DMS153 treated with DMSO at 0.1 percent for 48 hours (cell line): ENCODE results near the gene SEC11A.

Experiments used
- DNase-seq: peaks from one replicate; lab custom pipeline; 2025; ENCODE audit not compliant: unreplicated experiment; lab: John Stamatoyannopoulos, UW

SEC11A gene

DNA sequence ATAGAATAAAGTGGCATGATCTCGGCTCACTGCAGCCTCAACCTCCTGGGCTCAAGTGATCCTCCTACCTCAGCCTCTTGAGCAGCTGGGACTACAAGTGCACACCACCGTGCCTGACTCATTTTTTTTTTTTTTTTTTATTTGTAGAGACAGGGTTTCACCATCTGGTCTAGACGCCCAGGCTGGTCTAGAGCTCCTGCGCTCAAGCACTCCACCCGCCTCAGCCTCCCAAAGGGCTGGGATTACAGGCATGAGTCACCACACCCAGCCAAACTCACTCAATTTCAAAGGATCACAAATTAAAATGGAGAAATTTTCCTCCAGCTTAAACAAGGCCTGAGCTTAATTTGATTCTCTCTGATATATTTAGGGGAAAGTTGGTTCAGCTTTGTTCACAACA is 30.6 kb downstream of the SEC11A start:
- DNase-seq, result no peak

DNA sequence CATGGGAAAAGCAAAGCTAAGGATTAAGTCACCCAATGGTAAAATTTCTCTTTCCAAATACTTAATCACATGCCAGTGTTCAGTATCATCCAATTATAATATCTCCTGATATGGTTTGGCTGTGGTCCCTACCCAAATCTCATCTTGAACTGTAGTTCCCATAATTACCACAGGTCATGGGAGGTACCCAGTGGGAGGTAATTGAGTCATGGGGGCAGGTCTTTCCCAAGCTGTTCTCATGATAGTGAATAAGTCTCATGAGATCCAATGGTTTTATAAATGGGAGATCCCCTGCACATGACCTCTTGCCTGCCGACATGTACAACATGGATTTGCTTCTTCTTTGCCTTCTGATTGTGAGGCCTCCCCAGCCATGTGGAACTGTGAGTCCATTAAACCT is 31.8 kb downstream of the SEC11A start:
- DNase-seq, result no peak

DNA sequence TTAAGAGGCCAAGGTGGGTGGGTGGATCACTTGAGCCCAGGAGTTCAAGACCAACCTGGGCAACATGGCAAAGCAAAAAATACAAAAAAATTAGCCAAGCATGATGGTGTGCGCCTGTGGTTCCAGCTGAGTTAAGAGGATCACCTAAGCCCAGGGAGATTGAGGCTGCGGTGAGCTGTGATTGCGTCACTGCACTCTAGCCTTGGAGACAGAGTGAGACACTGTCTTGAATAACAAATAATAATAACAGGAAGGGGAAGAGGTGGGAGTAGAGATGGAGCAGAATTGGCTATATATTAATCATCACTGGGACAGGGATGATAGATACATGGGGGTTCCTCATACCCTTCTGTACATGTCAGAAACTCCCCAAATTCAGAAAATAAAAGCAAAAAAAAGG is 34.1 kb downstream of the SEC11A start:
- no peak for DNase-seq

DNA sequence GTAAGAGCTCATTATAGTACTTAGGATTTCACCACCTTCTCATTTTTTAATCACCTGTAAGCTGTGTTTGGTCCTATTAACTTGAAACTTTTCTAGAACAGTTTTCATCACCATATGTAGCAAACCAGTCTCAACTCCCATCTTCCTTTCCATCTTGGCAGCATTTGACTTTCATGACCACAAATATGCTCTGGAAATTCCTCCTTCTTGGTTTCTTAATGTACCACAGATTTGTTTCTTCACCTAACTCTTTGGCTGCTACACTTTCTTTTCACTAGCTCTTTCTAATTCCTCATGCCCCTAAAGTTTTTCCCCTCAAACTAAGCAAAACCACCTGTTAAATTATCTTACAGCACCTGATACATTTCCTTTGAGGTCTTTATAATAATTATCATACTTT is 44.7 kb downstream of the SEC11A start:
- DNase-seq, result no peak

DNA sequence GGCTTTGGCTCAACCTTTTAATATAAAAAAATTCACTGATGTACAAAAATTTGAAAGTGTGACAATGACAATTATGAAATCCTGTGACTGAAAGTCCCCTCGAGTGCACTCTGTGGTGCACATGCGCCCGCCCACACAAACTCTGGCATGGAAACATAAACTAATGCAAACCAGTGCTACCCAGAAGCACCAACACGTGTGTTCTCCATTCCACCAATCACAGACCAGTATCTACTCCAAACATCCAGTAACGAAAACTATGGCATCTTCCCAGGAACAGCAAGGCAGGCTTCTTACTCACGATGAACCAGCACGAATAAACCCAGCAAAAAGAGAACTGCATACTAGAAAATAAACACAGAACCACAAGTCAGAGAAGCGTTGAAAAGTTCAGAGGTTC is 46.2 kb downstream of the SEC11A start:
- DNase-seq, result no peak

DNA sequence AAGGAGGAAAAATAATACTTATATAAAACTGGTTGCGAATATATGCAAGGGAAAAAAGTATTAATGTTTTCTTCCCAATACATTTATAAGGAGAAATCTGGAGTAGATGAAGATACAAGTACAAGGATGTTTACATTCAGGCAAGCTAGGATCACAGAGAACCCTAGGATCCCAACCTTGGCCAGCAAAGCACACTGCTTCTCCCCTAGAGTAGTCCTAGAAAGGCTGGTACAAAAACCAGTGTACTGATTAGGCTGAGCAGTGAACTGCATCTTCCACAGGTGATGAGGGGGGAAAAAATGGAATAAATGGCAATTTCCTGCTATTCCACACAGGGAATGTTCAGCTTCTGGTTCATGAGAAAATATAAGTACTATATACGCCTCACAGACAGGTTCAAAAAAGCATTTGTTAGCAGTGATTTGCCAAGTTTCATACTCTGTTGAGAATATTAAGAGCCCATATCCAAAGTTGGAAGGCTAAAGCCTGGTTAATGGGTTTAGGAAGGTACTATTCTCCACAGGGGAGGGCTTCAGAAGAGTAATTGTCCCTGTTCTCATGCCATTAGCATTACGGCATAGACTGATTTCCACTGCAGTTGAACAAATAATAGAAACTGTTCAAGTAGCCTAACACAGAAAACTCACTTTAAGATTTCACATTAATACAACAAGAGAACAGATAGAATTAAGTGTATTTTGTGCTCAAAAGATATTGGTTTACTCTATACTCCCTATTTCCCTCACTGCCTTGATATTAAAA is 47.5 kb downstream of the SEC11A start:
- DNase-seq, result no peak

DNA sequence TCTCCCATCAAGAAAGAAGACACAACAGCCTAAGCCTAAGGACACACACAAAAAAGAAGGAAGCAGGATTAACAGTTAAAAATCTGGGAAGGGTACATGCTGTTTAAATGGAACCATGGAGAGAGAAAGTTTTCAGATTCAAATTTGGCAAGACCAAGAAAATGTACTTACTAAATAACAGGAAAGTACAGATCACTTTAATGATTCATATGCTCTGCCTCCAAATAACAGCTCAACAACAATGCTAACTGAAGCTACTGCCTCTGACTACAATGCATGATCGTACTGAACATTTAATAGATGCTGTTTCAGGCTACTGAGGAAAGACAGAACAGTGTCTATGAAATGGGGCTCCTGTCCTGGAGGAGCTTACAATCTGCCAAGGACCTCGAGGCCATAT is 49.6 kb downstream of the SEC11A start:
- no peak for DNase-seq

DNA sequence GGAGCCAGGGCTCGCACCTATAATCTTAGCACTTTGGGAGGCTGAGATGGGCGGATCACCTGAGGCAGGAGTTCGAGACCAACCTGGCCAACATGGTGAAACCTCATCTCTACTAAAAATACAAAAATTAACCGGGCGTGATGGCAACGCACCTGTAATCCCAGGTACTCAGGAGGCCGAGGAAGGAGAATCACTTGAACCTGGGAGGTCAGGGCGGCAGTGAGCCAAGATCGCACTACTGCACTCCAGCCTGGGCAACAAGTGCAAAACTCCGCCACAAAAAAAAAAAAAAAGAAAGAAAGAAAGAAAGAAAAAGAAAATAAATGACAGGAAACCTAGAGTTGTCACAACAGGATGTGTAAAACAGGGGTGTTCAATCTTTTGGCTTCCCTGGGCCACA is 54.9 kb downstream of the SEC11A start:
- DNase-seq, result no peak

DNA sequence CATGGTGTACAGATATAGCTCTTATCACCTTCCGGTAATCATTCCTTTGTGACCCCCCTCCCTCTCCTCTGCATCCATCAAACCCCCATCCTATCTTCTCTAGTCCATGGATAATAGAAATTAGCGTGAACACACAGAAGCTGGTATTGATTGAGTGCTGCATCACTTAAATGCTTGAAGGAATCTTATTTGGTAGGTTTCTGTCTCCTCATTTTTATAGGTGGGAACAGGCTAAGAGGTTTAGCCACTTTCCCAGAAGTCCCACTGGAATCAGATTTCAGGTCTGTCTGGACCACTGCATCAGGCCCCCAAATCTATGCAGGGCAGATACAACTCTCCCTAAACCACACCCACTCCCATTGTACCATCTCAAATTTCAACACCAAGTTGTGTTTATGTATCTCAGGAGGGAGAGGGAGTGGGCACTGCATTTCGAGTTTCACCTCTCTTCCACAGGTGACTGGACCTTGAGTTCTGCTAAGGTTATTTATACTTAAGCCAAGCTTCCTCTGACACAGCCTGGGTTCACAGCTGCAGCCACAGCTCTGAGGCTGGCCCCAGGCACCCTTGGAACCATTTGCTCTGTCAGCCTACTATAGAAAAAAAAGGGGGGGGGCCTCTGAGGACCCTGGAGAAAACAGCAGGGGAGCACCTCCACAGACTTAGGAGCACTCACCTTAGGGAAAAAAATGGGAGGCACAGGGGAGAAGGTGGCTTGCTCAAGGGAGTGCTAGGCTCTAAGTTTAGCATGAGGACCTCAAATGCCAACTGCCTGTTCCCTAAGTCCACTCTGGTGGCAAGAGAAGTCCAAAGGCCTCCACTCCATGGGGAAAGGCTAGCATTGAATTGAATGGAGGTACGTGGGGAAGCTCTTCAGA is 55.8 kb downstream of the SEC11A start:
- no peak for DNase-seq

DNA sequence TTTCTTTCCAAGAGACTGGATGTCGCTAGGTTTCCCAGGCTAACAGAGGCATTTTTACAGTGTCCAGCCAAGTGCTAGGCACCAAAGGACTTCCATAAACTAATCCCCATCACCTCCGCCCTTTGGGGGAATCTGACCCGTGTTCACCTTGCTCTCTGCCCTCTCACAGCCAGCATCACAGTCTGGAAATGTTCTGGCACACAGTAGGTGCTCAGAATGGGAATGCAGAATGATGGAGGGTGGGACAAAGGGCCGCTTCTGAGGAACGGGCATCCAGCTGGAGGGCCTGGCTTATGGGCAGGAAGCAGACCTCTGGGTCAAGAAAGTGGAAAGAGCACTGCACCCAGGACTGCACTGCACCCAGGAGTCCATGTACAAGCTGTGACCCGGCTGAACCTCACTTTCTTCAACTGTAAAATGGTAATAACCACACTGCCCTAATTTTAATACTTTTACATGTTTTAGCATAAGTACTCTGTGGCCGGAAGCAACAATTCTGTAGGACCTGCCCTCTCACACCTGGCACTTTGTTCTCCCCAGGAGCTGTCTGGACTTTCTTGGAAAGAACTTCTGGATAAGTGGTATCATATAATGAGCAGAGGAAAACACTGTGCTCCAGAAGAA is 57.0 kb downstream of the SEC11A start:
- DNase-seq, result no peak

DNA sequence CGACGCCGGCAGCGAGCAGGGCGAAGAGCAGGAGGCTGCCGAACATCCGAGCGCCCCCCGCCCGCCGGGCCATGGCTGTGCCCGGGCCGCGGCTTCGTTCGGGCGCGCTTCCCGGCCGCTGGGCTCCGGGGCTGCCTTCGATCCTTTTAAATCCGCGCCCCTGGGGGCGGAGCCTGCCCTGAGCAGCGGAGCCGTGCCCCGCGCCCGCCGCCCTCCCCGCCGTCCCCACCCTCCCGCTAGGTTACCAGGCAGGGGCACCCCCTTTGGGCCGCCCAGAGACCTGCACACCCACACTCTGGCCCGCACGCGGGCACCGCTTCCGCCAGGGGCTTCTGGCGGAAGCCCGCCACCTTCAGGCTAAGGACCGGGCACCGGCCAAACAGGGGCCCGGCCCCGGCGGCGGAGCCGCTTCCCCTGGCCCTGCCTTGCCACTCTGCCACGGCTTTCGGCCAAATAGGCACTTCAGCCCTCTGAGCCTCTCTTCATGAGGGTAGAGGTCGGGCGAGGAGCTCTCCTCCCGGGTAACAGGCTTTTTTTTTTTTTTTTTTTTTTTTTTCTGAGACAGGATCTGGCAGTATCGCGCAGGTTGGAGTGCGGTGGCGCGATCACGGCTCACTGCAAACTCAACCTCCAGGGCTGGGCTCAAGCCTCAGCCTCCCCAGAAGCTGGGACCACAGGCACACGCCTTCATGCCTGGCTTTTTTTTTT is 57.7 kb downstream of the SEC11A start, which contains the start of gene NMB:
Gene NMB, minus strand, starts transcription at position 120 of the 708 bp plus-strand sequence. Its CDS starts 47 bp downstream, at position 73.
- peak; percentile 29 for DNase-seq

DNA sequence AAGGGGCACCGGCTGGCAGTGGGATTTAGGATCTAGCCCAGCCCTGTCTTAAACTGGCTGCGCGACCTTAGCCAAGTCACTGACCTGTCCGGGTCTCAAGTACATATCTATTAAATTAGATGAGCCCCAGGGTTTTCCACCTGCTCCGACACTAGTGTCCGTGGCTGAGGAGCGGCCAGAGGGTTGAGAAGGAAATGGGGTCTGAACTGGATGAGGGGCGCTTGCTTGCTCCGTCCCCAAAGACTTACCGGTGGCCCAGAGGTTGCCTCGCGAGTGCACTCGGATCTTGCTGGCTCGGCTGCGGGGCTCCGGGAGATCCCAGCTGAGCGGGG is 58.2 kb downstream of the SEC11A start:
- DNase-seq, result no peak

DNA sequence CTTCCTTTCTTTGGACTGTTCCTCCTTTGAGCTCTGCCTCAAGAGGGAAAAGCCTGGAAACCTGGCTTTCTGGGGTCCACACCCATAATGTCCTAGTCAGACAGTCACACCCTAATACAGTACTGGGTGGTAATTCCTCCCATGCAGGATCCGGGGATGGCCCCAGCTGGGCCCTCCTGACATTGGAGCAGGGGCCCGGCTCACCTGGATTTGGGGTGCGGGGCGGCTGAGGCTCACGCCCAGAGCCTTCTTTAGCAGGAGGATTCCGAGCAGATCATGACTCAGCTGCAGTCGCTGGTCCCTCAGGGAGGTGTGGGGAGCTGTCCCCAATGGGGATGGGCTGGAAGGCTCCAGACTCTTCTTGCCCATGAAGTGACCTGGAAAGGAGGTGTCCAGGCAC is 59.0 kb downstream of the SEC11A start:
- no peak for DNase-seq

DNA sequence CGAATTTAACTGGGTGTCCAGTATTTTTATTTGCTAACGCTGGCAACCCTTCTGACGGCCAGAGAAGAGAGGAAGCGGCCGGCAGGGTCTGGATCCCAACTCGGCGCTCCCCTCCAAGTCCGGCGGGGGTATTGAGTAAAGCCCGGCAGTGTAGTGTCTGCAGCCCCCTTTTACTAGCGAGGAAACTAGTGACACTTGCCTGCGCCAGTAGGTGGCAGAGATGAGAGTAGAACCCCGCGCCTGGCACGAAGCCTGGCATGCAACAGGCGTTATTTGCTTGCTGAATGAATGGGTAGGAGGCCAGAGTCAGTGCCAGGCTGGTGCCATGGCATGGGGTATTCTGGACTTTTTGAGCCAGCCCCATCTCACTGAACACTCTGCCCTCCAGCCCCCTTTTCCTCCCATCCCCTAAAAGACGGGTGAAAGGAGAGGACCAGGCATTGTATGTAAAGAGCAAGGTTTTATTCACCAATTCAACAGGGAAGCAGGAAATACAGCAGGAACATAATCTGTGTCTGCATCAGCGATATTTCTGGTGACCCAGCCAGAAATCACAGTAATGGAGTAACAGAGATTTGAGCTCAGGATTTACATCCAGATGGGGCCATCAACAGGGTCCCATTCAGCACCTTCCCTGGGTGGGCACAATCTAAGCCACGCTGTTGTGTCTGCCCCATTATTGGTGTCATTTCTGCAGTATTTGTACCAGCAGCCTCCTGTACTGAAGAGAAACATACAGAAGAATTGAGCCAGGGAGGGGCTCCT is 61.1 kb downstream of the SEC11A start:
- peak; percentile 36 for DNase-seq

DNA sequence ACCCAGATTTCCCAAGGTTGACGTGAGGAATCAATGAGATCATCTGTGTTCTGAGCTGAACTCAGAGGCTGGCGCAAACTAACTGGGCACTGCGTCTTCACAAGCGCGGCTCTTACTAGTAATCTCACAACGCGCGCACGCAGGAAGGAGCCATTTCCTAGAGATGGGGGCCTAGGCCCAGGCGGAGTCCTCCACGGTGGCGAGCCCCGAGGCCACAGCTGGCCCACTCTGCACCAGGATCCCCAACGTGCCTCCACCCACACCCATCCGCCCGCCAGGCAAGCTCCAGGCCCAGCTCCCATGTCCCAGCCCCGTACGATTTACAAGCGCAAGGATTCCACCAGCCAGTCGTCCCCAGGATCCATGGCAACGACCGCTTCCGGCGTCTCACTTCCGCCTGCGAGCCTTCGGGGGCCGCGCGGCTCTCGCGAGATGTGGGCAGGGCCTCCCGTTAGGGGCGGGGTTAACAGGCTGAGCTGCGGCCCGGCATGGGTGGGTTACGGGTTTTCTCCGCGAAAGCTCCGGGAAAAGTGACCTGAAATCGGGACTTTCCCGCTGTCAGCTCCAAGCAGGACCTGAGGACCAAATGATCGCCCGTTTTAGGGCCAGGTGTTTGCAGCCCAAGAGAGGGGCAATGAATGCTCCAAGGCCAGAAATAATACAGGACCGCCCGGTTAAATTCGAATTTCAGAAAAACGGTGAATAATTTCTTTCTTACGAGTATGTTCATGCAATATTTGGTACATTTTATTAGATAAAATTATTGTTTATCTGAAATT is 61.8 kb downstream of the SEC11A start, which contains the start of gene WDR73:
Gene WDR73, minus strand, starts transcription at position 374 of the 779 bp plus-strand sequence. Its CDS starts 9 bp downstream, at position 365.
- peak; percentile 27 for DNase-seq

DNA sequence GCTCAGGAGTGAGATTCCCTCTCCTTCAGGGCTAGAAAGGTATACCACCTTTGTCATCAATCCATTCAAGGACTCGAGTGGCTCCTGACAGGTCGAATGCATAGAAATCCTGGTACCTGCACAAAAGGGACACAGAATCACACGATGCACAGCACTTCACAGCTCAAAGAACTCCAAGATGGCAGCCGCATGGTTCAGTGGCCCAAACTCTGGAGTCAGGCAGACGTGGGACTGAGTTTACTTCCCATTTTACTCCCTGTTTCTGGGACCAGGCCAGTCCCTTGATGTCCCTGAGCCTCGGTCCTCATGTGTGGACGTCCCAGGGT is 62.4 kb downstream of the SEC11A start:
- DNase-seq, result no peak

DNA sequence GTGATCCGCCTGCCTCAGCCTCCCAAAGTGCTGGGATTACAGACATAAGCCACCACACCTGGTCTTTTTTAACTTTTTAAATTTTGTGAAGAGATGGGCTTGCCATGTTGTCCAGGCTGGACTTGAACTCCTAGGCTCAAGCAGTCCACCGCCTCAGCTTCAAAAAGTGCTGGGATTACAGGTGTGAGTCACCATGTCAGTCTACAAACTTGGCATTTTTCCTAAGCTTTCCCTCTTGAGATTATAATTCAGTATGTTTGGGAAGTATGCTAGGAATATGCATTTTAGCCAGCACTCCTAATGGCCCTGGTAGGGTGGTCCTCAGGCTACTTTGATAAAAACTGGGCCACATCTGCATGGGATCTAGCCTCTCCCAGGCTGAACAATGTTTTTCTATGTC is 66.2 kb downstream of the SEC11A start:
- DNase-seq, result no peak

DNA sequence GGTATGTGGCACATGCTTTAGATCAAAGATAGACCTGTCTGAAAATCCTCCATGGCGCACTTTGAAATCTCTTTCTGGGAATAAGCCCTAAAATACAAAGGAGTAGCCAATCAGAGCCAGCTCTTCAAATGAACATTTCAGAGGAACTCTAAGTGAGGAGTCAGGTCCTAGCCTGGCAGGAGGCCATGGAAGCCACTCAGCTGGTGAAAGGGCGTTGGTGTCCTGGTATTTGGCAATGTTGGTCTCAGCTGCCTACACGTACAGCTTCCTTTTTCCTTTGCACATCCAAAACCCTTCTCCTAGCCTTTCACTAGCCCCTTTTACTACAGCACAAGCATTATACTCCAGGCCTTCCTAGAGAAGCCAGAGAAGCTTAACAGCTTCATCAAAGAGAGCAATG is 67.4 kb downstream of the SEC11A start:
- DNase-seq, result no peak

DNA sequence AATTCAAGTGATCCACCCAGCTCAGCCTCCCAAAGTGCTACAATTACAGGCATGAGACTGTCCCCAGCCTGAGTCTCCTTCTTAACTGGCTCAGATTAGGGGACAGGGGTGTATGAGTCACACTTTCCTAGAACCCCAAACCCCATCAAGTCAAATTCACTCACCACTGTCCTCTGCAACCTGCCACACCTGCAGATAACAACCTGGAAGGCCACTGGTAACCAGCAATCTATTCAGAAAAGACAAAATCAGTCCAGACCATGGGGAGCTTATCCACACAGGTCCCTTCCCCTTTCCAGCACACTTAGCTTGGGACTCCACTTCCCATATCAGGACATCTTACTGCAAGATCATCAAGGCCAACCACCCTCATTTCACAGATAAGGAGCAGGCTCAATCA is 68.2 kb downstream of the SEC11A start:
- DNase-seq, result no peak

DNA sequence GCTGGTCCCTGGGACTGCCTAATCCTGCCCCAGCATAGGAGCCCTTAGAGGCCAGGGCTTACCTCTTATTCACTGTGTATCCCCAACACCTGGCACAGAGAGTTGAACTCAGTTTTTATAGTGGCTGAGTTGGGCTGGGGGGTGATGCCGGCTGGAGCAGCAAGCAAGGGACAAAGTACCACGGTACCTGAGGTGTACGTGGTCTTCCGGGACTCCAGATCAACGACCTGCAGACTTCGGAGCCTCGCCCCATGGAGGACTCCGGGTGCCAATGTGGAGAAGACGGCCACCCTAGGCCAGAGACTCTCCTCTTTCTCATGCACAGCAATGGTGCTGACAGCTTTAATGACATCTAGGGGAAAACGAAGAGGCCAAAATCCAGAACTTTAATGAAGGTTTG is 69.9 kb downstream of the SEC11A start:
- DNase-seq, result no peak
